Esophagus squamous epithelium (tissue), 5 donors: ENCODE results near the gene SCAMP1. TPM values are rescaled to one million over a fixed set of nuclear protein-coding genes. Genes with fewer than 3 reads are reported as not detected.
"Not testable (repeated sequence)": the region's sequence is repeated elsewhere in the genome, so short reads cannot be mapped to it uniquely, and the experiment has no call there.

Experiments used
- DNase-seq: peaks from one replicate; lab custom pipeline; 2025; lab: John Stamatoyannopoulos, UW
- H3K27ac ChIP-seq, 4 donors: fragments of 200-600 bp; sonication (generic); one replicate each; pipeline ENCODE4 v1.5.1; 2016 to 2019; ENCODE audit warnings: mild to moderate bottlenecking in 1 of 4
- H3K27me3 ChIP-seq, 4 donors: fragments of 200-600 bp; sonication (generic); 1 replicate in 3 of 4; 2 replicates in 1 of 4; pipeline versions ENCODE4 v1.5.1 to v1.6.0; 2017 to 2021; ENCODE audit warnings: antibody characterized with exemption in 1 of 4
- H3K36me3 ChIP-seq, 3 donors: fragments of 200-600 bp; sonication (generic); one replicate each; pipeline ENCODE4 v1.5.1; 2016 to 2019
- H3K4me1 ChIP-seq, 3 donors: fragments of 200-600 bp; sonication (generic); one replicate each; pipeline ENCODE4 v1.5.1; 2017 to 2019
- H3K4me3 ChIP-seq, 4 donors: fragments of 200-600 bp; sonication (generic); 1 replicate in 3 of 4; 2 replicates in 1 of 4; pipeline ENCODE4 v1.5.1; 2016 to 2019; ENCODE audit warnings: mild to moderate bottlenecking in 2 of 4, moderate library complexity in 1 of 4
- H3K9me3 ChIP-seq, 3 donors: fragments of 200-600 bp; sonication (generic); one replicate each; pipeline ENCODE4 v1.5.1; 2016 to 2019
- POLR2A ChIP-seq, 4 donors: fragments of 450-650 bp; IDR thresholded peaks; one replicate each; pipeline ENCODE4 v1.6.1; 2017; ENCODE audit warnings: antibody characterized with exemption in 4 of 4, mild to moderate bottlenecking in 4 of 4, moderate library complexity in 3 of 4
- WGBS, 2 donors: methylation state at CpG; one replicate each; pipeline ENCODE4 v1.1.5; 2018; 5-methylcytosine and 5-hydroxymethylcytosine counted together
- intact Hi-C: fragments of 100-400 bp; cut with DNase I; formaldehyde crosslinking; loops from one replicate; pipeline ENCODE4 v1.15.0; 2022
- total RNA-seq, 4 donors: library from RNA; depleted of rRNA; stranded (reverse); fragments of >200 nt; gene quantifications; one replicate each; pipeline ENCODE4 v1.1.0, GENCODE V29; 2016
- TF ChIP-seq, protein P1 (sequence below), 6 experiments: fragments of 450-650 bp in 4 of 6; fragments of 200-600 bp in 2 of 6; sonication (generic) in 2 of 6; IDR thresholded peaks; one replicate each; pipeline ENCODE4 v1.5.1; 2016 to 2019; ENCODE audit warnings: antibody characterized with exemption in 6 of 6, mild to moderate bottlenecking in 4 of 6, moderate library complexity in 4 of 6
- donor health status: DM: yes; HTN: yes; CAD: no.

SCAMP1 gene
- total RNA-seq, 4 donors from 2014 or later, result 15.2 to 27.6 (median 21.3) TPM

GRCh38 chr5:78377718-78378105 is 17.3 kb downstream of the SCAMP1 start:
- H3K27me3 ChIP-seq, result no peaks in the 10 kb centered on the region
- H3K27ac ChIP-seq, result no peak overlapping the region
- DNase-seq, result no peak
- no peaks in the 10 kb centered on the region for H3K9me3 ChIP-seq
- WGBS, 2 donors, result 82 to 85% methylated on average over 4 of the region's 4 CpGs
- TF ChIP-seq POLR2A (IDR thresholded peaks at IDR 0.05), result no peak
- TF ChIP-seq, protein P1, sequence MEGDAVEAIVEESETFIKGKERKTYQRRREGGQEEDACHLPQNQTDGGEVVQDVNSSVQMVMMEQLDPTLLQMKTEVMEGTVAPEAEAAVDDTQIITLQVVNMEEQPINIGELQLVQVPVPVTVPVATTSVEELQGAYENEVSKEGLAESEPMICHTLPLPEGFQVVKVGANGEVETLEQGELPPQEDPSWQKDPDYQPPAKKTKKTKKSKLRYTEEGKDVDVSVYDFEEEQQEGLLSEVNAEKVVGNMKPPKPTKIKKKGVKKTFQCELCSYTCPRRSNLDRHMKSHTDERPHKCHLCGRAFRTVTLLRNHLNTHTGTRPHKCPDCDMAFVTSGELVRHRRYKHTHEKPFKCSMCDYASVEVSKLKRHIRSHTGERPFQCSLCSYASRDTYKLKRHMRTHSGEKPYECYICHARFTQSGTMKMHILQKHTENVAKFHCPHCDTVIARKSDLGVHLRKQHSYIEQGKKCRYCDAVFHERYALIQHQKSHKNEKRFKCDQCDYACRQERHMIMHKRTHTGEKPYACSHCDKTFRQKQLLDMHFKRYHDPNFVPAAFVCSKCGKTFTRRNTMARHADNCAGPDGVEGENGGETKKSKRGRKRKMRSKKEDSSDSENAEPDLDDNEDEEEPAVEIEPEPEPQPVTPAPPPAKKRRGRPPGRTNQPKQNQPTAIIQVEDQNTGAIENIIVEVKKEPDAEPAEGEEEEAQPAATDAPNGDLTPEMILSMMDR (IDR thresholded peaks at IDR 0.05), result no peak
- H3K4me1 ChIP-seq, result peaks cover 0 to 16% (median 3%) of the 10 kb centered on the region in 3 donors
- intact Hi-C loops, result no loop called here
- no peaks in the 10 kb centered on the region for H3K36me3 ChIP-seq
- no peak overlapping the region for H3K4me3 ChIP-seq

DNA sequence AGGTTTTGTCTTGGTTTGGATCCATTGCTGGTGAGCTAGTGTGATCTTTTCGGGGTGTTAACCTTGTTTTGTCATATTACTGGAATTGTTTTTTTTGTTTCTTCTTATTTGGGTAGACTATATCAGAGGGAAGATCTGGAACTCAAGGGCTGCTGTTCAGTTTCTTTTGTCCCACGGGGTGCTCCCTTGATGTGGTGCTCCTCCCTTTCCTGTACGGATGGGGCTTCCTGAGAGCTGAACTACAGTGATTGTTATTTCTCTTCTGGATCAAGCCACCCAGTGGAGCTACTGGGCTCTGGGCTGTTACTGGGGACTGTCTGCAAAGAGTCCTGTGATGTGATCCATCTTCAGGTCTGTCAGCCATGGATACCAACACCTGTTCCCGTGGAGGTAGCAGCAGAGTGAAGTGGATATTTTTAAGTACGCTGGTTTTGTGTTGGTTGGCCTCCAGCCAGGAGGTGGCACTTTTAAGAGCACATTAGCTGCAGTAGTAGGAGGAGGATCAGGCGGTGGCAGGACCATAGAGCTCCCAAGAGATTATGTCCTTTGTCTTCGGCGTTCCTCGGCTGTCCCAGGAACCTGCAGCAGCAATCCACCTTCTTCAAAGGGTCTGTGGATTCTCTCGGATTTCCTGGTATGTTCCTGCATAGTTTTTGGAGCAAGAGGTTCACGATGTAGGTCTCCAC is 27.2 kb downstream of the SCAMP1 start:
- no peak overlapping the region for H3K4me3 ChIP-seq
- intact Hi-C loops, result no loop called here
- H3K36me3 ChIP-seq, result peaks cover 0 to 14% (median 0%) of the 10 kb centered on the region in 3 donors
- no peak overlapping the region for H3K27ac ChIP-seq
- H3K4me1 ChIP-seq, result no peaks in the 10 kb centered on the region
- 85 to 92% methylated on average over 9 to 11 of the region's 11 CpGs for WGBS, 2 donors
- TF ChIP-seq, protein P1 (IDR thresholded peaks at IDR 0.05), result no peak
- no peak for TF ChIP-seq POLR2A (IDR thresholded peaks at IDR 0.05)
- H3K27me3 ChIP-seq, result no peaks in the 10 kb centered on the region
- no peak for DNase-seq
- no peaks in the 10 kb centered on the region for H3K9me3 ChIP-seq

GRCh38 chr5:78391357-78391756 is 30.9 kb downstream of the SCAMP1 start:
- H3K9me3 ChIP-seq, H3K27me3 ChIP-seq, H3K4me3 ChIP-seq, intact Hi-C loops, DNase-seq, H3K4me1 ChIP-seq, H3K27ac ChIP-seq: not testable (repeated sequence)
- 100% methylated on average over 3 of the region's 28 CpGs; no CpG with 5 or more reads in 1 of the 2 donors for WGBS, 2 donors
- peaks cover 0 to 18% (median 0%) of the 10 kb centered on the region in 3 donors for H3K36me3 ChIP-seq

- H3K9me3 ChIP-seq, result no peaks in the 10 kb centered on the region
- no peaks in the 10 kb centered on the region for H3K4me1 ChIP-seq
- 79 to 86% methylated on average over 2 of the region's 2 CpGs for WGBS, 2 donors
- no peak overlapping the region for H3K4me3 ChIP-seq
- H3K36me3 ChIP-seq, result peaks cover 0 to 4% (median 0%) of the 10 kb centered on the region in 3 donors
- no peak for TF ChIP-seq POLR2A (IDR thresholded peaks at IDR 0.05)
- TF ChIP-seq, protein P1 (IDR thresholded peaks at IDR 0.05), result no peak
- intact Hi-C loops, result no loop called here
- H3K27me3 ChIP-seq, result no peaks in the 10 kb centered on the region
- no peak overlapping the region for H3K27ac ChIP-seq
- DNase-seq, result no peak
Measured at GRCh38 chr5:78397831-78398230, 37.4 kb downstream of the SCAMP1 start.

- Histone ChIP-seq H3K27ac (no peak overlapping the region), H3K4me3 (no peak overlapping the region), H3K9me3 (no peaks in the 10 kb centered on the region), H3K36me3 (peaks cover 0 to 4% (median 0%) of the 10 kb centered on the region in 3 donors), H3K4me1 (no peaks in the 10 kb centered on the region), H3K27me3 (no peaks in the 10 kb centered on the region)
- TF ChIP-seq POLR2A (IDR thresholded peaks at IDR 0.05), result no peak
- TF ChIP-seq, protein P1 (IDR thresholded peaks at IDR 0.05), result no peak
- intact Hi-C loops, result no loop called here
- no peak for DNase-seq
Measured at GRCh38 chr5:78399116-78399515, 38.7 kb downstream of the SCAMP1 start.
